Sigmoid colon (tissue), 4 donors: ENCODE data around the gene DHRS3.
"Not testable (repeated sequence)": the region's sequence is repeated elsewhere in the genome, so short reads cannot be mapped to it uniquely, and the experiment has no call there.

Source experiments
- CTCF ChIP-seq, 4 experiments: fragments of 450-650 bp in 3 of 4; fragments of 200-600 bp in 1 of 4; IDR thresholded peaks; one replicate each; pipeline ENCODE4 v1.5.1; 2016 to 2019; ENCODE audit warnings: antibody characterized with exemption in 4 of 4, mild to moderate bottlenecking in 3 of 4, moderate library complexity in 2 of 4
- EP300 ChIP-seq, 4 donors: sonication (generic); formaldehyde crosslinking; IDR thresholded peaks; one replicate each; pipeline ENCODE4 v1.6.1; 2017; ENCODE audit warnings: antibody characterized with exemption in 4 of 4
- POLR2A ChIP-seq, 2 donors: fragments of 450-650 bp; IDR thresholded peaks; one replicate each; pipeline ENCODE4 v1.6.1; 2016; ENCODE audit warnings: antibody characterized with exemption in 2 of 2, mild to moderate bottlenecking in 2 of 2, moderate library complexity in 2 of 2
- POLR2AphosphoS5 ChIP-seq, 4 donors: sonication (generic); formaldehyde crosslinking; IDR thresholded peaks; one replicate each; pipeline ENCODE4 v1.6.1; 2017; ENCODE audit warnings: antibody characterized with exemption in 4 of 4

- not testable (repeated sequence) for TF ChIP-seq CTCF, POLR2AphosphoS5, POLR2A, EP300 (IDR thresholded peaks at IDR 0.05)
Measured at GRCh38 chr1:12538536-12538935, 79.5 kb downstream of the DHRS3 start.
